H9 (cell line): Measurements from ENCODE around the gene NEURL1B. TPM values are rescaled to one million over a fixed set of nuclear protein-coding genes. Genes with fewer than 3 reads are reported as not detected.

Experiments
- DNase-seq: peaks from one replicate; pipeline ENCODE4 v3.0.0-alpha.2; 2017
- H2AFZ ChIP-seq: one replicate; pipeline ENCODE4 v1.6.1; 2013; ENCODE audit warnings: mild to moderate bottlenecking, low read length, control low read depth, moderate library complexity
- H2AK5ac ChIP-seq: 2 replicates; pipeline ENCODE4 v1.6.1; 2013; ENCODE audit warnings: low read length, control low read depth, mixed read lengths; ENCODE audit not compliant: insufficient read length
- H2BK120ac ChIP-seq: one replicate; pipeline ENCODE4 v1.6.1; 2013; ENCODE audit warnings: low read depth, mild to moderate bottlenecking, low read length, control low read depth, inconsistent platforms; ENCODE audit not compliant: poor library complexity, severe bottlenecking
- H2BK12ac ChIP-seq: 2 replicates; pipeline ENCODE4 v1.6.1; 2013; ENCODE audit warnings: low read length, control low read depth, mixed read lengths, low read depth; ENCODE audit not compliant: insufficient read length
- H2BK15ac ChIP-seq: 2 replicates; pipeline ENCODE4 v1.6.1; 2013; ENCODE audit warnings: low read depth, low read length, control low read depth
- H2BK20ac ChIP-seq: one replicate; pipeline ENCODE4 v1.6.1; 2013; ENCODE audit warnings: low read depth, mild to moderate bottlenecking, low read length, control low read depth, inconsistent platforms; ENCODE audit not compliant: poor library complexity, severe bottlenecking
- H2BK5ac ChIP-seq: 2 replicates; pipeline ENCODE4 v1.6.1; 2013; ENCODE audit warnings: low read length, control low read depth, mixed read lengths; ENCODE audit not compliant: insufficient read length
- H3K14ac ChIP-seq: 2 replicates; pipeline ENCODE4 v1.6.1; 2013; ENCODE audit warnings: low read length, control low read depth; ENCODE audit not compliant: insufficient read depth
- H3K18ac ChIP-seq: 2 replicates; pipeline ENCODE4 v1.6.1; 2013; ENCODE audit warnings: low read depth, mild to moderate bottlenecking, mixed read lengths, low read length, control low read depth; ENCODE audit not compliant: insufficient read length
- H3K23ac ChIP-seq: 2 replicates; pipeline ENCODE4 v1.6.1; 2013; ENCODE audit warnings: low read length, control low read depth, mixed read lengths, low read depth; ENCODE audit not compliant: insufficient read length
- H3K23me2 ChIP-seq: 2 replicates; pipeline ENCODE4 v1.6.1; 2013; ENCODE audit warnings: low read depth, mild to moderate bottlenecking, mixed read lengths, low read length, control low read depth; ENCODE audit not compliant: insufficient read length, poor library complexity, severe bottlenecking
- H3K27ac ChIP-seq: 2 replicates; pipeline ENCODE4 v1.5.1; 2013; ENCODE audit warnings: low read length, control low read depth, mixed read lengths, low read depth; ENCODE audit not compliant: insufficient read length
- H3K27me3 ChIP-seq: 2 replicates; pipeline ENCODE4 v1.6.1; 2013; ENCODE audit warnings: low read length, control low read depth, inconsistent platforms; ENCODE audit not compliant: insufficient read depth
- H3K4ac ChIP-seq: 2 replicates; pipeline ENCODE4 v1.6.1; 2013; ENCODE audit warnings: low read depth, mild to moderate bottlenecking, control low read depth, inconsistent platforms, low read length, moderate library complexity
- H3K4me1 ChIP-seq: 2 replicates; pipeline ENCODE4 v1.6.1; 2013; ENCODE audit warnings: low read length, control low read depth, inconsistent platforms; ENCODE audit not compliant: insufficient read depth
- H3K4me2 ChIP-seq: 2 replicates; pipeline ENCODE4 v1.6.1; 2013; ENCODE audit warnings: low read length, control low read depth, mixed read lengths; ENCODE audit not compliant: insufficient read length, insufficient read depth
- H3K56ac ChIP-seq: 2 replicates; pipeline ENCODE4 v1.6.1; 2013; ENCODE audit warnings: low read depth, mild to moderate bottlenecking, mixed read lengths, low read length, control low read depth; ENCODE audit not compliant: insufficient read length
- H3K79me1 ChIP-seq: 2 replicates; pipeline ENCODE4 v1.6.1; 2013; ENCODE audit warnings: low read depth, mild to moderate bottlenecking, moderate library complexity, low read length, control low read depth, inconsistent platforms; ENCODE audit not compliant: insufficient read depth, poor library complexity, severe bottlenecking
- H3K79me2 ChIP-seq: 2 replicates; pipeline ENCODE4 v1.6.1; 2013; ENCODE audit warnings: low read length, control low read depth, inconsistent platforms; ENCODE audit not compliant: insufficient read depth
- H3K9ac ChIP-seq: 2 replicates; pipeline ENCODE4 v1.6.1; 2013; ENCODE audit warnings: low read length, control low read depth, mixed read lengths; ENCODE audit not compliant: insufficient read length; ENCODE audit errors: extremely low read depth
- H3K9me3 ChIP-seq: one replicate; pipeline ENCODE4 v1.6.1; 2013; ENCODE audit warnings: low read depth, low read length, inconsistent platforms; ENCODE audit not compliant: control insufficient read depth
- H3T11ph ChIP-seq: one replicate; pipeline ENCODE4 v1.6.1; 2013; ENCODE audit warnings: mild to moderate bottlenecking, low read length, control low read depth, inconsistent platforms
- H4K20me1 ChIP-seq: one replicate; pipeline ENCODE4 v1.6.1; 2013; ENCODE audit not compliant: control insufficient read depth, insufficient read length, insufficient read depth
- H4K5ac ChIP-seq: 2 replicates; pipeline ENCODE4 v1.6.1; 2013; ENCODE audit warnings: low read depth, mild to moderate bottlenecking, mixed read lengths, low read length, control low read depth; ENCODE audit not compliant: insufficient read length
- H4K8ac ChIP-seq: replicated peaks from 2 replicates; pipeline ENCODE4 v1.6.1; 2013; ENCODE audit warnings: low read length, control low read depth, mixed read lengths, low read depth; ENCODE audit not compliant: insufficient read length
- H4K91ac ChIP-seq: 2 replicates; pipeline ENCODE4 v1.6.1; 2013; ENCODE audit warnings: low read depth, mild to moderate bottlenecking, moderate library complexity, mixed read lengths, low read length, control low read depth; ENCODE audit not compliant: insufficient read length
- H3K27ac Mint-ChIP-seq, 3 experiments: 2 replicates in 2 of 3; 3 replicates in 1 of 3; pipeline ENCODE4 v1.8.0; 2020 to 2021; ENCODE audit warnings: mixed read lengths in 3 of 3, mild to moderate bottlenecking in 1 of 3, moderate library complexity in 1 of 3
- H3K27me3 Mint-ChIP-seq: 2 replicates; pipeline ENCODE4 v1.8.0; 2021; ENCODE audit warnings: low read depth, mild to moderate bottlenecking, moderate library complexity, mixed read lengths
- H3K36me3 Mint-ChIP-seq, 3 experiments: 2 replicates in 2 of 3; 3 replicates in 1 of 3; pipeline ENCODE4 v1.8.0; 2020 to 2021; ENCODE audit warnings: low read depth in 3 of 3, mixed read lengths in 3 of 3; ENCODE audit not compliant: insufficient read depth in 1 of 3
- H3K4me1 Mint-ChIP-seq, 2 experiments: 2 replicates each; pipeline ENCODE4 v1.8.0; 2020; ENCODE audit warnings: mixed read lengths in 2 of 2
- H3K4me3 Mint-ChIP-seq, 2 experiments: 2 replicates in 1 of 2; 3 replicates in 1 of 2; pipeline ENCODE4 v1.8.0; 2020 to 2021; ENCODE audit warnings: mild to moderate bottlenecking in 2 of 2, mixed read lengths in 2 of 2, moderate library complexity in 1 of 2
- H3K9me3 Mint-ChIP-seq, 2 experiments: 2 replicates in 1 of 2; 3 replicates in 1 of 2; pipeline ENCODE4 v1.8.0; 2020; ENCODE audit warnings: mild to moderate bottlenecking in 2 of 2, mixed read lengths in 2 of 2, moderate library complexity in 1 of 2
- CTCF ChIP-seq: fragments of 200-600 bp; sonication (generic); conservative IDR thresholded peaks from 3 replicates; pipeline ENCODE4 v1.8.0; 2021; ENCODE audit warnings: antibody characterized with exemption, mild to moderate bottlenecking
- WGBS: extraction: QIAGEN DNeasy Blood & Tissue Kit; methylation state at CpG from one replicate; pipeline ENCODE4 v1.1.7; 2013; ENCODE audit warnings: missing lambda C conversion rate, low lambda C conversion rate, mixed read lengths; ENCODE audit not compliant: insufficient read length; ENCODE audit errors: extremely low coverage; 5-methylcytosine and 5-hydroxymethylcytosine counted together
- total RNA-seq: library from RNA; stranded (reverse); gene quantifications from 2 replicates; pipeline ENCODE4 v1.2.1, GENCODE V29; 2021

NEURL1B gene
- total RNA-seq, 1 experiment from 2014 or later, result 3.6 TPM

- no peak overlapping the region for H2BK120ac ChIP-seq
- no peak overlapping the region for H3K9ac ChIP-seq
- no peak overlapping the region for H4K91ac ChIP-seq
- H3K18ac ChIP-seq, result no peak overlapping the region
- H2BK5ac ChIP-seq, result no peak overlapping the region
- H2AK5ac ChIP-seq, result no peak overlapping the region
- Mint-ChIP-seq H3K4me1 (peaks cover 4 to 6% of the 10 kb centered on the region in 2 experiments; a peak in 3 of 4 replicates), H3K4me3 (no peak overlapping the region), H3K36me3 (no peaks in the 10 kb centered on the region), H3K27me3 (peaks cover 23% of the 10 kb centered on the region), H3K27ac (no peak overlapping the region), H3K9me3 (no peaks in the 10 kb centered on the region)
- no peak overlapping the region for H3K56ac ChIP-seq
- no peaks in the 10 kb centered on the region for H3K9me3 ChIP-seq
- H3K23me2 ChIP-seq, result no peaks in the 10 kb centered on the region
- H3K79me1 ChIP-seq, result no peaks in the 10 kb centered on the region
- H3K27me3 ChIP-seq, result peaks cover 3% of the 10 kb centered on the region; the same call in 1 of the 2 replicates
- no peak overlapping the region for H2BK20ac ChIP-seq
- H4K5ac ChIP-seq, result no peak overlapping the region
- H4K8ac ChIP-seq, result no peak overlapping the region
- H3K4me1 ChIP-seq, result 0 out of 2 replicates have a peak, but pooled peaks cover 1% of the 10 kb centered on the region
- no peaks in the 10 kb centered on the region for H4K20me1 ChIP-seq
- no peak overlapping the region for H2BK15ac ChIP-seq
- no peak overlapping the region for H3K4ac ChIP-seq
- no peak overlapping the region for H2BK12ac ChIP-seq
- no peak overlapping the region for H3K23ac ChIP-seq
- no peak for DNase-seq
- no peak overlapping the region for H3K27ac ChIP-seq
- no CpG with 5 or more reads among the region's 9 CpGs for WGBS
- no peak overlapping the region for H3K14ac ChIP-seq
- no peak overlapping the region for H3K4me2 ChIP-seq
- no peak overlapping the region for H2AFZ ChIP-seq
- no peaks in the 10 kb centered on the region for H3K79me2 ChIP-seq
- no peak for TF ChIP-seq CTCF
- H3T11ph ChIP-seq, result no peak overlapping the region
Observed at GRCh38 chr5:172713809-172714490, 72.9 kb downstream of the NEURL1B start.
